GM10266 (cell line): Measurements from ENCODE around the gene DPRX.

Source experiments
- DNase-seq: peaks from one replicate; pipeline ENCODE4 v3.0.0; 2012; ENCODE audit errors: extremely low spot score
- CTCF ChIP-seq: IDR thresholded peaks from 2 replicates; pipeline ENCODE4 v1.5.1; 2012; ENCODE audit warnings: mild to moderate bottlenecking, low read depth; ENCODE audit not compliant: control insufficient read depth, insufficient read depth; ENCODE audit errors: missing control alignments

DPRX gene

GRCh38 chr19:53646144-53646543 lies 14.3 kb downstream of the DPRX start:
- DNase-seq, result no peak

GRCh38 chr19:53647350-53647749 lies 15.6 kb downstream of the DPRX start:
- no peak for TF ChIP-seq CTCF
- DNase-seq, result no peak

More at GRCh38 chr19:53646144-53646543, 14.3 kb downstream of the DPRX start:
- no peak for TF ChIP-seq CTCF

GRCh38 chr19:53647792-53648191 lies 16.0 kb downstream of the DPRX start:
- no peak for TF ChIP-seq CTCF
- DNase-seq, result no peak

GRCh38 chr19:53649746-53650593 lies 18.2 kb downstream of the DPRX start:
- no peak for TF ChIP-seq CTCF
- no peak for DNase-seq

- no peak for DNase-seq
- no peak for TF ChIP-seq CTCF
Observed at GRCh38 chr19:53652476-53652875, 20.7 kb downstream of the DPRX start.

- DNase-seq, result no peak
Observed at GRCh38 chr19:53655042-53655665, 23.4 kb downstream of the DPRX start.

More at GRCh38 chr19:53655042-53655665, 23.4 kb downstream of the DPRX start:
- no peak for TF ChIP-seq CTCF
